ENCODE measurements around the gene SCG2.

The SCG2 gene

GRCh38 chr2:223643309-223643708 lies 41.1 kb upstream of the SCG2 start:
- DNase-seq (ENCODE audit: low read depth) = no peak
- no peak for TF ChIP-seq CTCF (IDR thresholded peaks at IDR 0.05; ENCODE audit: control insufficient read depth, extremely low read depth, insufficient read depth)
- H3K4me3 ChIP-seq (ENCODE audit: low read depth, low read length) = no peak overlapping the region

- DNase-seq (ENCODE audit: low read depth) = no peak
- no peak overlapping the region for H3K4me3 ChIP-seq (ENCODE audit: low read depth, low read length)
- no peak for TF ChIP-seq CTCF (IDR thresholded peaks at IDR 0.05; ENCODE audit: control insufficient read depth, extremely low read depth, insufficient read depth)
Measured at GRCh38 chr2:223642506-223642905, 40.3 kb upstream of the SCG2 start.

GRCh38 chr2:223641082-223641481 lies 38.9 kb upstream of the SCG2 start:
- TF ChIP-seq CTCF (IDR thresholded peaks at IDR 0.05; ENCODE audit: control insufficient read depth, extremely low read depth, insufficient read depth) = no peak

GRCh38 chr2:223635080-223635479 lies 32.9 kb upstream of the SCG2 start:
- H3K4me3 ChIP-seq (ENCODE audit: low read depth, low read length) = no peak overlapping the region
- DNase-seq (ENCODE audit: low read depth) = no peak
- TF ChIP-seq CTCF (IDR thresholded peaks at IDR 0.05; ENCODE audit: control insufficient read depth, extremely low read depth, insufficient read depth) = no peak

More at GRCh38 chr2:223641082-223641481, 38.9 kb upstream of the SCG2 start:
- peak; percentile 14 for DNase-seq (ENCODE audit: low read depth)
- H3K4me3 ChIP-seq (ENCODE audit: low read depth, low read length) = no peak overlapping the region

- TF ChIP-seq CTCF (IDR thresholded peaks at IDR 0.05; ENCODE audit: control insufficient read depth, extremely low read depth, insufficient read depth) = no peak
- no peak overlapping the region for H3K4me3 ChIP-seq (ENCODE audit: low read depth, low read length)
- DNase-seq (ENCODE audit: low read depth) = no peak
Measured at GRCh38 chr2:223634238-223634637, 32.1 kb upstream of the SCG2 start.

- DNase-seq (ENCODE audit: low read depth) = no peak
- no peak overlapping the region for H3K4me3 ChIP-seq (ENCODE audit: low read depth, low read length)
- TF ChIP-seq CTCF (IDR thresholded peaks at IDR 0.05; ENCODE audit: control insufficient read depth, extremely low read depth, insufficient read depth) = no peak
Measured at GRCh38 chr2:223633656-223634055, 31.5 kb upstream of the SCG2 start.

GRCh38 chr2:223632826-223633225 lies 30.7 kb upstream of the SCG2 start:
- DNase-seq (ENCODE audit: low read depth) = no peak
- no peak for TF ChIP-seq CTCF (IDR thresholded peaks at IDR 0.05; ENCODE audit: control insufficient read depth, extremely low read depth, insufficient read depth)
- no peak overlapping the region for H3K4me3 ChIP-seq (ENCODE audit: low read depth, low read length)

Data from LNCaP clone FGC (cell line).